Smooth muscle cell (in vitro differentiated cells): ENCODE measurements around the gene MYO3B. TPM values are rescaled to one million over a fixed set of nuclear protein-coding genes. Genes with fewer than 3 reads are reported as not detected.

ENCODE experiments used
- DNase-seq: peaks from one replicate; lab custom pipeline; 2025; ENCODE audit not compliant: unreplicated experiment; lab: John Stamatoyannopoulos, UW
- H2AFZ ChIP-seq: fragments of 200-600 bp; sonication (generic); 2 replicates; pipeline ENCODE4 v1.6.0; 2016; ENCODE audit warnings: antibody characterized with exemption, low read depth, mild to moderate bottlenecking
- H3F3A ChIP-seq: fragments of 200-600 bp; sonication (generic); 2 replicates; pipeline ENCODE4 v1.6.0; 2017; ENCODE audit warnings: antibody characterized with exemption, low read depth
- H3K27ac ChIP-seq: fragments of 200-600 bp; sonication (generic); 2 replicates; pipeline ENCODE4 v1.5.1; 2016; ENCODE audit warnings: low read depth, mild to moderate bottlenecking
- H3K27me3 ChIP-seq: fragments of 200-600 bp; sonication (generic); 2 replicates; pipeline ENCODE4 v1.6.1; 2016; ENCODE audit warnings: low read depth, mild to moderate bottlenecking
- H3K36me3 ChIP-seq: fragments of 200-600 bp; sonication (generic); 2 replicates; pipeline ENCODE4 v1.5.1; 2016; ENCODE audit warnings: low read depth
- H3K4me1 ChIP-seq: fragments of 200-600 bp; sonication (generic); 2 replicates; pipeline ENCODE4 v1.5.1; 2016; ENCODE audit warnings: low read depth
- H3K4me2 ChIP-seq: fragments of 200-600 bp; sonication (generic); 2 replicates; pipeline ENCODE4 v1.6.0; 2016; ENCODE audit warnings: mild to moderate bottlenecking
- H3K4me3 ChIP-seq: fragments of 200-600 bp; sonication (generic); 2 replicates; pipeline ENCODE4 v1.5.1; 2016; ENCODE audit warnings: mild to moderate bottlenecking
- H3K79me2 ChIP-seq: fragments of 200-600 bp; sonication (generic); 2 replicates; pipeline ENCODE4 v1.6.0; 2016; ENCODE audit warnings: low read depth, mild to moderate bottlenecking
- H3K9ac ChIP-seq: fragments of 200-600 bp; sonication (generic); 2 replicates; pipeline ENCODE4 v1.6.0; 2016; ENCODE audit warnings: low read depth
- H3K9me3 ChIP-seq: fragments of 200-600 bp; sonication (generic); replicated peaks from 2 replicates; pipeline ENCODE4 v1.5.1; 2016; ENCODE audit warnings: low read depth
- H4K20me1 ChIP-seq: fragments of 200-600 bp; sonication (generic); 2 replicates; pipeline ENCODE4 v1.6.0; 2016; ENCODE audit warnings: low read depth
- CTCF ChIP-seq: fragments of 200-600 bp; sonication (generic); IDR thresholded peaks from 2 replicates; pipeline ENCODE4 v1.5.1; 2017; ENCODE audit warnings: borderline replicate concordance, mild to moderate bottlenecking, antibody characterized with exemption; ENCODE audit not compliant: insufficient read depth, poor library complexity, severe bottlenecking
- WGBS: methylation state at CpG from one replicate; pipeline ENCODE4 v1.1.7; 2016; ENCODE audit warnings: low lambda C conversion rate; 5-methylcytosine and 5-hydroxymethylcytosine counted together
- polyA plus RNA-seq: library from polyadenylated mRNA; unstranded; fragments of >200 nt; fragmentation: Nextera tagmentation; extraction: Ambion mirVana; gene quantifications from 2 replicates; pipeline ENCODE4 v1.2.1, GENCODE V29; 2016
- total RNA-seq: library from RNA; depleted of rRNA; stranded (reverse); fragments of >200 nt; gene quantifications from 2 replicates; pipeline ENCODE4 v1.2.3, GENCODE V29; 2014

Gene MYO3B
- total and polyA plus RNA-seq, 2 experiments from 2014 or later: 0.47 to 3.1 TPM

- DNase-seq: no peak
- Histone ChIP-seq H3K4me2 (no peak overlapping the region), H2AFZ (no peak overlapping the region), H3K27ac (no peak overlapping the region), H4K20me1 (no peaks in the 10 kb centered on the region), H3F3A (no peaks in the 10 kb centered on the region), H3K27me3 (no peaks in the 10 kb centered on the region), H3K9ac (no peak overlapping the region), H3K4me1 (no peaks in the 10 kb centered on the region), H3K4me3 (no peak overlapping the region), H3K79me2 (no peaks in the 10 kb centered on the region), H3K36me3 (no peaks in the 10 kb centered on the region), H3K9me3 (no peaks in the 10 kb centered on the region)
- WGBS: 92% methylated on average over 1 of the region's 1 CpG
- no peak for TF ChIP-seq CTCF
Measured at GRCh38 chr2:170145191-170145590, 32.8 kb upstream of the MYO3B start.

- TF ChIP-seq CTCF: no peak
- H3F3A ChIP-seq: no peaks in the 10 kb centered on the region
- no peaks in the 10 kb centered on the region for H3K9me3 ChIP-seq
- H3K36me3 ChIP-seq: no peaks in the 10 kb centered on the region
- H3K27me3 ChIP-seq: no peaks in the 10 kb centered on the region
- H4K20me1 ChIP-seq: no peaks in the 10 kb centered on the region
- no peaks in the 10 kb centered on the region for H3K4me1 ChIP-seq
- DNase-seq: no peak
- 75% methylated on average over 7 of the region's 7 CpGs for WGBS
- H3K4me3 ChIP-seq: no peak overlapping the region
- H3K4me2 ChIP-seq: no peak overlapping the region
- H3K9ac ChIP-seq: no peak overlapping the region
- H3K79me2 ChIP-seq: no peaks in the 10 kb centered on the region
- no peak overlapping the region for H3K27ac ChIP-seq
- H2AFZ ChIP-seq: peak overlapping the region; percentile 70
Measured at GRCh38 chr2:170145675-170146432, 32.1 kb upstream of the MYO3B start.

- Histone ChIP-seq H3K4me1 (no peaks in the 10 kb centered on the region), H3K9ac (no peak overlapping the region), H3K27me3 (no peaks in the 10 kb centered on the region), H3K9me3 (no peaks in the 10 kb centered on the region), H3K79me2 (no peaks in the 10 kb centered on the region), H3F3A (no peaks in the 10 kb centered on the region), H2AFZ (no peak overlapping the region), H3K27ac (no peak overlapping the region), H3K4me3 (no peak overlapping the region), H3K36me3 (no peaks in the 10 kb centered on the region), H3K4me2 (no peak overlapping the region), H4K20me1 (no peaks in the 10 kb centered on the region)
- 90% methylated on average over 4 of the region's 4 CpGs for WGBS
- no peak for DNase-seq
- TF ChIP-seq CTCF: no peak
Measured at GRCh38 chr2:170146784-170147183, 31.2 kb upstream of the MYO3B start.

- Histone ChIP-seq H3K4me2 (no peak overlapping the region), H3K27ac (no peak overlapping the region), H3F3A (no peaks in the 10 kb centered on the region), H3K36me3 (no peaks in the 10 kb centered on the region), H3K27me3 (no peaks in the 10 kb centered on the region), H3K9ac (no peak overlapping the region), H3K4me1 (no peaks in the 10 kb centered on the region), H4K20me1 (no peaks in the 10 kb centered on the region), H3K9me3 (no peaks in the 10 kb centered on the region), H2AFZ (no peak overlapping the region), H3K4me3 (no peak overlapping the region), H3K79me2 (no peaks in the 10 kb centered on the region)
- no peak for TF ChIP-seq CTCF
- no peak for DNase-seq
- WGBS: 86% methylated on average over 3 of the region's 3 CpGs
Measured at GRCh38 chr2:170147576-170147975, 30.4 kb upstream of the MYO3B start.
